HG03175 (cell line): ENCODE results near the gene COX17.
"Not testable (repeated sequence)": the region's sequence is repeated elsewhere in the genome, so short reads cannot be mapped to it uniquely, and the experiment has no call there.

ENCODE experiments used
- ATAC-seq: cut with Tn5 transposase; IDR thresholded peaks from one replicate; pipeline ENCODE4 v1.9.1; 2021; ENCODE audit warnings: mild to moderate bottlenecking, moderate library complexity; ENCODE audit not compliant: unreplicated experiment

Gene COX17

GRCh38 chr3:119676771-119677640, at the start of gene COX17:
TSS of gene COX17 (minus strand) at chr3:119677406. CDS start at chr3:119677310, 96 bp downstream.
- ATAC-seq, result peak; percentile 90

GRCh38 chr3:119726909-119727308, 49.7 kb upstream of the COX17 start:
- no peak for ATAC-seq

- no peak for ATAC-seq
Observed at GRCh38 chr3:119723022-119723421, 45.8 kb upstream of the COX17 start.

GRCh38 chr3:119717520-119717919, 40.3 kb upstream of the COX17 start:
- no peak for ATAC-seq

GRCh38 chr3:119716998-119717397, 39.8 kb upstream of the COX17 start:
- ATAC-seq, result no peak

- no peak for ATAC-seq
Observed at GRCh38 chr3:119715105-119715504, 37.9 kb upstream of the COX17 start.

- no peak for ATAC-seq
Observed at GRCh38 chr3:119703820-119704531, 26.8 kb upstream of the COX17 start.

GRCh38 chr3:119702530-119703527, 25.6 kb upstream of the COX17 start, which contains the start of gene CFAP91:
TSS of gene CFAP91 (plus strand) at chr3:119703022. CDS start at chr3:119703099, 77 bp downstream.
- peak; percentile 93 for ATAC-seq

- no peak for ATAC-seq
Observed at GRCh38 chr3:119700920-119701734, 23.9 kb upstream of the COX17 start.

GRCh38 chr3:119700269-119700919, 23.2 kb upstream of the COX17 start:
- peak; percentile 32 for ATAC-seq

GRCh38 chr3:119697394-119697793, 20.2 kb upstream of the COX17 start:
- no peak for ATAC-seq

GRCh38 chr3:119695480-119695879, 18.3 kb upstream of the COX17 start:
- ATAC-seq, result no peak

- ATAC-seq, result no peak
Observed at GRCh38 chr3:119690043-119690656, 12.9 kb upstream of the COX17 start.

GRCh38 chr3:119683421-119683820, 6.2 kb upstream of the COX17 start:
- no peak for ATAC-seq

GRCh38 chr3:119681279-119681678, 4.1 kb upstream of the COX17 start:
- ATAC-seq, result no peak

- no peak for ATAC-seq
Observed at GRCh38 chr3:119679874-119680273, 2.7 kb upstream of the COX17 start.

- ATAC-seq, result not testable (repeated sequence)
Observed at GRCh38 chr3:119678209-119678608, 1.0 kb upstream of the COX17 start.

GRCh38 chr3:119677641-119677934, 382 bp upstream of the COX17 start:
- ATAC-seq, result peak; percentile 0

- ATAC-seq, result no peak
Observed at GRCh38 chr3:119676020-119676419, 1.2 kb downstream of the COX17 start.
